HG03135 (cell line): ENCODE data around the gene AGO1.
"Not testable (repeated sequence)": the region's sequence is repeated elsewhere in the genome, so short reads cannot be mapped to it uniquely, and the experiment has no call there.

ENCODE experiments used
- ATAC-seq: cut with Tn5 transposase; IDR thresholded peaks from one replicate; pipeline ENCODE4 v1.9.1; 2021; ENCODE audit warnings: mild to moderate bottlenecking, moderate library complexity; ENCODE audit not compliant: unreplicated experiment

Gene AGO1

GRCh38 chr1:35968396-35968795, 85.4 kb downstream of the AGO1 start:
- ATAC-seq, result no peak

GRCh38 chr1:35971601-35972000, 88.6 kb downstream of the AGO1 start:
- no peak for ATAC-seq

GRCh38 chr1:35972631-35973030, 89.6 kb downstream of the AGO1 start:
- ATAC-seq, result not testable (repeated sequence)

GRCh38 chr1:35980090-35980489, 97.1 kb downstream of the AGO1 start:
- no peak for ATAC-seq
